Lung (tissue), 12 donors: ENCODE results near the gene NSFL1C. TPM values are rescaled to one million over a fixed set of nuclear protein-coding genes. Genes with fewer than 3 reads are reported as not detected.

ENCODE experiments used
- ATAC-seq: fragments of 200-7000 bp; cut with Tn5 transposase; one replicate; pipeline ENCODE4 v1.9.1; 2020; ENCODE audit warnings: moderate number of reproducible peaks; ENCODE audit not compliant: insufficient read depth, low FRiP score
- DNase-seq, 3 donors: peaks; one replicate each; pipeline ENCODE4 v3.0.0-alpha.2; 2013 to 2017
- H3K27ac ChIP-seq, 2 donors: one replicate each; pipeline ENCODE4 v1.5.1; 2013; ENCODE audit warnings: mild to moderate bottlenecking in 2 of 2, moderate library complexity in 2 of 2, control low read depth in 1 of 2, inconsistent platforms in 1 of 2, low read depth in 1 of 2, low read length in 1 of 2
- H3K27me3 ChIP-seq, 3 donors: one replicate each; pipeline ENCODE4 v1.5.1; 2013; ENCODE audit warnings: low read length in 2 of 3; ENCODE audit not compliant: control insufficient read depth in 3 of 3, insufficient read depth in 3 of 3
- H3K36me3 ChIP-seq, 4 donors: one replicate each; pipeline ENCODE4 v1.5.1; 2013; ENCODE audit warnings: low read length in 4 of 4, mild to moderate bottlenecking in 1 of 4, moderate library complexity in 1 of 4; ENCODE audit not compliant: control insufficient read depth in 4 of 4, insufficient read depth in 4 of 4
- H3K4me1 ChIP-seq, 5 donors: one replicate each; pipeline ENCODE4 v1.5.1; 2013; ENCODE audit warnings: low read length in 5 of 5, mild to moderate bottlenecking in 2 of 5, moderate library complexity in 1 of 5; ENCODE audit not compliant: control insufficient read depth in 5 of 5, insufficient read depth in 5 of 5
- H3K4me3 ChIP-seq: one replicate; pipeline ENCODE4 v1.5.1; 2013; ENCODE audit warnings: mild to moderate bottlenecking, control low read depth, moderate library complexity
- H3K9ac ChIP-seq, 2 donors: one replicate each; pipeline ENCODE4 v1.5.1; 2013; ENCODE audit warnings: low read length in 2 of 2, control low read depth in 1 of 2; ENCODE audit not compliant: insufficient read depth in 1 of 2
- H3K9me3 ChIP-seq, 4 donors: one replicate each; pipeline ENCODE4 v1.5.1; 2013; ENCODE audit warnings: low read length in 3 of 4, mild to moderate bottlenecking in 1 of 4, moderate library complexity in 1 of 4; ENCODE audit not compliant: control insufficient read depth in 4 of 4, insufficient read depth in 3 of 4
- CTCF ChIP-seq: IDR thresholded peaks from 2 replicates; pipeline ENCODE4 v1.5.1; 2012; ENCODE audit warnings: mild to moderate bottlenecking; ENCODE audit errors: control extremely low read depth, extremely low read depth
- WGBS, 2 donors: extraction: QIAGEN DNeasy Blood & Tissue Kit; methylation state at CpG; one replicate each; pipeline ENCODE4 v1.1.7; 2013; 5-methylcytosine and 5-hydroxymethylcytosine counted together
- polyA plus RNA-seq, 2 donors: library from polyadenylated mRNA; stranded (reverse); fragments of 200-250 nt; gene quantifications; one replicate each; pipeline ENCODE4 v1.2.1, GENCODE V29; 2013
- total RNA-seq, 2 donors: library from RNA; depleted of rRNA in 1 of 2; stranded (reverse); fragments of >200 nt in 1 of 2; gene quantifications; one replicate each; pipeline ENCODE4 v1.2.1, GENCODE V29; 2014 to 2021
- donor health status: control.
- donor health status: control.
- donor health status: Bipolar disorder and iron deficiency.
- donor health status: healthy.
- donor health status: DM: yes; HTN: yes; CAD: no.

The NSFL1C gene
- total and polyA plus RNA-seq, 4 donors, result 39.0 to 84.8 (median 53.1) TPM

GRCh38 chr20:1415667-1416468 lies 50.8 kb downstream of the NSFL1C start:
- Histone ChIP-seq H3K4me3 (no peak overlapping the region), H3K27me3 (peaks cover 0 to 14% (median 0%) of the 10 kb centered on the region in 3 donors), H3K27ac (no peak overlapping the region), H3K9ac (no peak overlapping the region), H3K9me3 (peaks cover 0 to 2% (median 1%) of the 10 kb centered on the region in 4 donors), H3K4me1 (no peaks in the 10 kb centered on the region), H3K36me3 (no peaks in the 10 kb centered on the region)
- DNase-seq (no peak), ATAC-seq (peak; percentile 27)
- no peak for TF ChIP-seq CTCF
- 76 to 86% methylated on average over 8 of the region's 8 CpGs for WGBS, 2 donors

- Histone ChIP-seq H3K9me3 (peaks cover 0 to 2% (median 0%) of the 10 kb centered on the region in 4 donors), H3K9ac (no peak overlapping the region), H3K27me3 (peaks cover 0 to 14% (median 0%) of the 10 kb centered on the region in 3 donors), H3K36me3 (no peaks in the 10 kb centered on the region), H3K4me3 (no peak overlapping the region), H3K4me1 (no peaks in the 10 kb centered on the region), H3K27ac (no peak overlapping the region)
- TF ChIP-seq CTCF, result no peak
- 79 to 89% methylated on average over 4 of the region's 4 CpGs for WGBS, 2 donors
- ATAC-seq (no peak), DNase-seq (no peak)
These were observed 51.7 kb downstream of the NSFL1C start for GRCh38 chr20:1414982-1415381.

- TF ChIP-seq CTCF, result no peak
- no peak for DNase-seq
- H3K4me3 ChIP-seq, result no peak overlapping the region
- peaks cover 0 to 6% (median 0%) of the 10 kb centered on the region in 4 donors for H3K9me3 ChIP-seq
- no peak overlapping the region for H3K27ac ChIP-seq
- 52 to 63% methylated on average over 2 of the region's 2 CpGs for WGBS, 2 donors
- no peaks in the 10 kb centered on the region for H3K4me1 ChIP-seq
- H3K9ac ChIP-seq, result no peak overlapping the region
- ATAC-seq, result no peak
- H3K36me3 ChIP-seq, result no peaks in the 10 kb centered on the region
- no peaks in the 10 kb centered on the region for H3K27me3 ChIP-seq
These were observed 60.8 kb downstream of the NSFL1C start for GRCh38 chr20:1405801-1406200.
